ENCODE measurements around the gene NDUFS4.
"Not testable (repeated sequence)": the region's sequence is repeated elsewhere in the genome, so short reads cannot be mapped to it uniquely, and the experiment has no call there.

The NDUFS4 gene

GRCh38 chr5:53667621-53668020 lies 107.2 kb downstream of the NDUFS4 start:
- DNase-seq (ENCODE audit: low read depth): no peak

- no peak for DNase-seq (ENCODE audit: low read depth)
Observed at GRCh38 chr5:53671447-53671846, 111.0 kb downstream of the NDUFS4 start.

- DNase-seq (ENCODE audit: low read depth): no peak
Observed at GRCh38 chr5:53674121-53674520, 113.7 kb downstream of the NDUFS4 start.

- no peak for DNase-seq (ENCODE audit: low read depth)
Observed at GRCh38 chr5:53677632-53678031, 117.2 kb downstream of the NDUFS4 start.

- DNase-seq (ENCODE audit: low read depth): no peak
Observed at GRCh38 chr5:53678981-53679660, 118.7 kb downstream of the NDUFS4 start.

GRCh38 chr5:53681079-53681478 lies 120.6 kb downstream of the NDUFS4 start:
- no peak for DNase-seq (ENCODE audit: low read depth)

GRCh38 chr5:53691014-53691413 lies 130.6 kb downstream of the NDUFS4 start:
- DNase-seq (ENCODE audit: low read depth): no peak

- DNase-seq (ENCODE audit: low read depth): no peak
Observed at GRCh38 chr5:53694520-53695022, 134.1 kb downstream of the NDUFS4 start.

- DNase-seq (ENCODE audit: low read depth): not testable (repeated sequence)
Observed at GRCh38 chr5:53710405-53710804, 150.0 kb downstream of the NDUFS4 start.

- no peak for DNase-seq (ENCODE audit: low read depth)
Observed at GRCh38 chr5:53712327-53712726, 151.9 kb downstream of the NDUFS4 start.

- DNase-seq (ENCODE audit: low read depth): no peak
Observed at GRCh38 chr5:53713978-53714666, 153.7 kb downstream of the NDUFS4 start.

GRCh38 chr5:53714667-53715010 lies 154.2 kb downstream of the NDUFS4 start:
- DNase-seq (ENCODE audit: low read depth): no peak

- DNase-seq (ENCODE audit: low read depth): no peak
Observed at GRCh38 chr5:53726121-53726520, 165.7 kb downstream of the NDUFS4 start.

GRCh38 chr5:53730943-53731342 lies 170.5 kb downstream of the NDUFS4 start:
- DNase-seq (ENCODE audit: low read depth): no peak

Measured in stimulated activated CD8-positive, alpha-beta memory T cell treated with anti-CD3 and anti-CD28 coated beads, Interleukin-12 subunit alpha, Interleukin-12 subunit beta, amount 100 ng/mL, for 1 hour (primary cell).